ENCODE data around the gene CDK4.

The CDK4 gene

GRCh38 chr12:57736741-57737466 is 15.2 kb downstream of the CDK4 start:
- DNase-seq = no peak

GRCh38 chr12:57735952-57736740 is 16.0 kb downstream of the CDK4 start:
- DNase-seq = peak; percentile 73

- peak; percentile 59 for DNase-seq
Measured at GRCh38 chr12:57735198-57735855, 16.8 kb downstream of the CDK4 start.

DNA sequence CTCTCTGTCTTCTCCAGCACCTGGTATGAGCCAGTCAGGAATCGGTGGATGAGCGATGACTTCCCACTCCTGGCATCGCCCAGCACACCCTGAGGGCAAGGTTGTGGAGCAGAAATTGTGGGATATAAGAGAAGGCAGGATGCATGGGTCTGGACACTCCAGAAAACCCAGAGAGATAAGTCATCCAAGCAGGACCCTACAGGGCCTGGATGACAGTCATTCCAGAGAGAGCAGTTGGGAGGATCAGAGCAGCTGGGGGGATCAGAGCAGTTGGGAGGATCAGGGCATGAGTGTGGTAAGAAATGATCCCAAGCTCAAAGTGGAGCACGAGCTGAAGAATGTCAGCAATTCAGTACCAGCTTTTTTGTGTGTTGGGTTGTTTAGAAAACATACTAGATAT is 17.5 kb downstream of the CDK4 start:
- DNase-seq = peak; percentile 50

- no peak for DNase-seq
Measured at GRCh38 chr12:57733928-57734327, 18.2 kb downstream of the CDK4 start.

DNA sequence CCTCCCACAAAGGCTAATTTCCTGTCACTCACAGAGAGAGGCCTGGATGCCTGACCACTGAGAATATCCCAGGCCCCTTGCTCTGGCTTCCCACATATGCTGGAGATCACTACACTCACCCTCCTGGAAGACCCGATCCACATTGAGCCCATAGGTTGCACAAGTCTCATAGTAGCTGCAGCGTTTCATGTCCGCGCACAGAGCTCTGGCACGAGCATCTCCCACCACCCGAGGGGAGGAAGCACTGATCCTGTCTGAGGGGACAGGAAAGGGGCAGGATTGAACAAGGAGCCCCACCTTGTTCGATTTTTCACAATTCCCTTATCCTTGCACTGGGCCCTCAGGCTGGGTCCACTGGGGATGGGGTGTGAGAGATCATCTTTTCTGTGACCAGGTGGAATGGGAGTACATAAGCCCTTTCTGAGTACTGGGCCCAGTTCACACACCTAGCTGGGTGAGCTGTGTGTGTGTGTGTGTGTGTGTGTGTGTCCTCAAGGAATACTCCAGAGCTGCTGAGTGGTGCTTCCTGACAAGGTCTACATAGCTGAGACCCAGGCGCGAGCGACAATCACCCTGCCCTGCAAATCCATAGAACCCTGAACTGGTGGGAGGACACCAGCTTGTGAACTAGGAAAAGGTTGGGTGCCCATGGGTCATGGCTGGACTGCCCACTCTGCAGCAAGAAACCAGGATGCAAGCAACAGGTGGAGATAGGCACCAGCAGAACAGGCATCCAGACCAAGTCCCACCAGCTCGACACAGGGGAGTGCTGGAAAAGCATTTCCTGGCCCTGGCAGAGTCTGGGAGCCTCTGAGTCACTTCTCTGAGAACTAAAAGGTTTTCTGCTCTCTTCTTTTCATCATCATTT is 19.1 kb downstream of the CDK4 start:
- DNase-seq = no peak

DNA sequence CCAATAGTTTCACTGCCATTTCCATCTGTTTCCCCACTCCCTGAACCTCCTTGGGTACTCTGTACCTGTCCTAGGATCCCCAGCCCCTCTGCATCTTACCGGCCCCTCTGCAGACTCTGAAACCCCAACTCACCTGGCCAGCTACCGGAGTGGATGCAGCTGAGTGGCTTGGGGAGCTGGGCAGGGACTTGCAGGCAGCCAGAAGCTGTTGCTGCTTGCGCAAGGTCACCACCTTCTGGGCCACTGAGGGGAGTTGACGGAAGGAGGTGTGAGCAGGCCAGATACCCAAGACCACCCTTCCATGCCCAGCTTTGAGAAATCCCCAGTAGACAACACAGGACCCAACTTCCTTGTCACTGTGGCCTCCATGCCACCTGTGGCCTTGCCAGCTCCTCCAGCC is 19.8 kb downstream of the CDK4 start:
- no peak for DNase-seq

GRCh38 chr12:57731411-57732080 is 20.6 kb downstream of the CDK4 start:
- DNase-seq = no peak

DNA sequence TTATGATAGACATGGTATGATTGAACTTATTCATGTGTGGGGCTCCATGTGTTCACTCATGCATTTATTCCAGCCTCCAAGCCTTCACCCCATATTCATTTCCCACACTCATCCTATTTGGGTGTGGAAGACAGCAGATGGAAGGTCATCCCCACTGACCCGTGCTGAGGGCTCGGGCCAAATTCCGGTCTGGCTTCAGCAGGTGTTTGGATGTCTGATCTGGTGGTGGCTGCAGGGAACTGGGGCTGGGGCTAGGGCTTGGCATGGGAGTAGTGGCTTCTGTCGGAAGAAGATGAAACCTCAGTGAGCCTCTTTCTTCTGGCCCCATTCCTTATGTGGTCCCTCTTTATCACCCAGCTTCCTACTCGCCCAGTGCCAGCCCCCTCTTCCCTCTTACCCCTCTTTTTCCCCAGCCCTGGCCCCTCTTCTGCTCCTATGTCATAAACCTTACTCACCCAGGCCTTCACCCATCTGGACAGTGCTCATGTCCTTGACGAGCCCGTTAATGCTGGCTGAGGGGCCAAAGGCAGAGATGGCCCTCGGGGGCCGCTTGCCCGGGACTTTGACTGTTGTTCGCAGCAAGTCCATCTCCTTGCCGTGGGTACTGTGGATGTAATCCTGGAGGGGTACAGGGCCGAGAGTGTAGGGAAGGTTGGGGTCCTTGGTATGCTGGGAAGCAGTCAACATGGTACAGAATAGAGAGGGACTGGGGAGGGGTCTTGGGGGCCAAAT is 21.6 kb downstream of the CDK4 start:
- DNase-seq = no peak

DNA sequence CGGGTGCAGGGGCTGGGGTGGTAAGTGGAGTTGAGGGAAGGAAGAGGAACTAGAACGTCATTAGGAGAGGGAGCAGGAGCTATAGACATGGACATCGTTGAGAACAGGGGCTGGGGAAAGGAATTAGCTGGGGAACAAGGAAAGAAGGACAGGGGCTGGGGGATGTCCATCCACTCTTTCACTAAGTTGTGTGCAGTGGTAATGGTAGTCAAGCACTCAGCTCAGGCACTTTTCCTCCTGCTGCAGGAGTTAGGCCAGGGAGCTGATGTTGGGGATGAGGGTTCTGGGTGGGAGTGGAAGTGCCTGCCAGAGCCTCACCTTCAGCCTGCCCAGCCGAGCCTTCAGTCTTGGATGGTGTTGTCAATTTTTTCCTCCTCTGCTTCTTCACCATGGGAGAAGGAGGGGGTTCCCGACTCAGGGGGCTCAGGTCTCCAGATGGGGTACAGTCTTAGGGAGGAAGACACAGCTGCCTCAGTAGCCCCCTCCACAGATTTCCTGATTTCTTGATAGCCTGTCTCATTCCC is 22.7 kb downstream of the CDK4 start:
- no peak for DNase-seq

GRCh38 chr12:57727758-57728395 is 24.2 kb downstream of the CDK4 start:
- DNase-seq = no peak

DNA sequence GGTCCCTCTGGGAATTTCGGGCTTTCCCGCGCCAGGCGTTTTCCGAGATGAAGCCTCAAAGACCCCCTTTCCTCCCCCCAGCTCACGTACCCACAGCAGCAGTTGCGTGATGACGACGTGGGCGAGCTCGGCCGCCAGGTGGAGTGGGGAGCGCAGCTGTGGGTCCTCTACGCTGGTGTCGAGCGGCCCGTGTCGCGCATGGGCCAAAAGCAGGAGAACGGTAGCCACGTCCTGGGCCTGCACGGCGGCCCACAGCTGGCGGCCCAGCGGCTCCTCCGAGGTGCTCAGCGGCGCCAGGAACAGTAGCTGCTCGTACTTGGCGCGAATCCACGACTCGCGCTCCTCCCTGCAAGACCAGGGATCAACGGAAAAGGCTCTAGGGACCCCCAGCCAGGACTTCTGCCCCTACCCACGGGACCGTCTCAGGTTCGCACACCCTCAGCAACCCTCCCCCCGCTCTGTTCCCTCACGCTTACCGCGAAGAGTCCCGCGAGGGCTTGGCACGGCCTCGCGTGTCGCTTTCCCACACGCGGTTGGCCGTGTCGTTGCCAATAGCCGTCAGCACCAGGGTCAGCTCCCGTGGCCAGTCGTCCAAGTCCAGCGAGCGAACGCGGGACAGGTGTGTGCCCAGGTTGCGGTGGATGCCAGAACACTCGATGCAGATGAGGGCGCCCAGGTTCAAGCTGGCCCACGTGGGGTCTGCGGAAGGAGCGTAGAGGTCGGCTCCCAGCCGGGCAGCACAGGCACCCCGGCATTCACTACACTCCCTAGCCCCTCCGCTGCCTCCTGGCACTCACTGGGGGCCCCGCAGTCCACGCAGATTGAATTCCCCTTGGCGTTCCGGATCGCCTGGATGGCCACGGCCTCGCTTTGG is 25.0 kb downstream of the CDK4 start:
- DNase-seq = no peak

- DNase-seq = peak; percentile 95
Measured at GRCh38 chr12:57726151-57726883, 25.8 kb downstream of the CDK4 start.

DNA sequence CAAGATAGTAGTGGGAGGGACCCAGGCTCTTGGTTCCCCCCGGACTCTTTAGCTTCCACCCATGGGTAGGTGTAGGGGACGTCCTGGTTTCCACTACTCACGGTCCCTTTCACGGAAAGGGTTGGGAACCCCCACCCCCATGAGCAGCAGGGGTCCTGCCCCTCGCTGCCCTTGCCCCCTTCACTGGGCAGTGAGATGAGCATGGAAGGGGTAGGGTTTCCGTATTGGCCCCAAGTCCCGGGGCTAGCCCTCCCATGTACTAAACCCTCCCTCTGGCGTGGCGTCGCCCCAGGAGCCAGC is 26.3 kb downstream of the CDK4 start:
- DNase-seq = no peak

DNA sequence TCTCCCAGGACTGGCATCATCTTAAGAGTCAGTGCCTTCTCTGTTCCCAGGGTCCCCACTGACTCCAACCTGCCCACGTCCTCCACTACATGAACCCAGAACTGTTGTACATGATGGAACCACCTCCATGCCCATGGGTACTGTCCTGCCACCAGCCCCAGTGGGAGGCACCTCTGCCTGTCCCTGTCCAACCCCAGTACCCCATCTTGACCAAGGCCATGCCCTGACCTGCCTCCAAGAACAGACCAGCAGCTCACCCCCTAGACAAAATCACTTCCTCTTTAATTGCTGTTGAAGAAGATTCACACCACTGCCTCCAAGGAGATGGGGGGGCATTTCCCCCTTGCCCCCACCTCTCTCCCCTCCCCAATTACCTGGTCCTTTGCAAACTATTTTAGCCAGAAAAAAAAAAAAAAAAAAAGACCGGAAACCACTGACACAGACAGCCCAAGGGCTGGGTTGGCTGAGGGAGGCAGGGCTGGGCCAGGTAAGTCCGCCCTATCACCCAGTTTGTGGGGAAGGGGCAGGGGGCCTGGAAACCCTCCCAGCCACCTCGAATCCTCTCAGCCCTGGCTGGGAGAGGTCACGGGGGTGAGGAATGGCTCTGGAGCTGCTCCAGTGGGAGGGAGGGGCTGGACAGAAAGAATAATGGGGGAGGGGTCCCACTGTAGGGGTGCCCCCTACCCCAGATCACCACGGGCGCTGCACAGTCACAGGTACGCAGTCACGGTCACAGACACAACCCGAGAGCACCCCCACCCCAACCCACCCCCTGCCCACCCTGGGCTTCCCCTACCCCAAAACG is 27.0 kb downstream of the CDK4 start:
- DNase-seq = no peak

GRCh38 chr12:57724003-57724935 is 27.8 kb downstream of the CDK4 start:
- no peak for DNase-seq

- DNase-seq = no peak
Measured at GRCh38 chr12:57723630-57723962, 28.5 kb downstream of the CDK4 start.
